ENCODE measurements around the gene STK39.

The STK39 gene

DNA sequence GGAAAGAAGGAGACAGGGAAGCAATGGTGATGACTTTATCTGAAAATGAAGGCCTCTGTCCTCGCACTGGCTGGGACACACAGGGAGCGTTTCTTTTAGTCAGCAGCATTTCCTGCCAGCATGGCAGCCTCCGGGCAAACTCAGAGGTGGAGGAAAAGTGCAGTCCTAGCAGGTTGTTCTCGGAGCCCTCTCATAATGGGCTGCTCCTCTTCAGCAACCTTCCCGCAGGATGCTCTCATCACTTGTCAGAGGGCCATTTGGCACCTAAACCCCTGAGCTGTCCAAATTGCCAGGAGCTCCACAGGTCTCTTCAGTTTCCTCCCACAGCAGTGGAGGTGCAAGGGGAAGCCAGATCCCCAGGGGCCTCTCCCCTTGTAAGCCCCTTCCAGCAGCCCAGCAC lies 6.2 kb downstream of the STK39 start:
- no peaks in the 10 kb centered on the region for H3K36me3 ChIP-seq (ENCODE audit: control insufficient read depth, insufficient read depth, low read length)
- no peak overlapping the region for H3K27ac ChIP-seq
- H3K4me1 ChIP-seq, result peaks cover 32% of the 10 kb centered on the region
- no peak overlapping the region for H3K4me2 ChIP-seq (ENCODE audit: low read length)
- no peak overlapping the region for H3K9ac ChIP-seq
- no peaks in the 10 kb centered on the region for H3K27me3 ChIP-seq (ENCODE audit: control insufficient read depth, insufficient read depth, low read length)
- H3K79me2 ChIP-seq, result peaks cover 39% of the 10 kb centered on the region
- no peaks in the 10 kb centered on the region for H3K9me3 ChIP-seq (ENCODE audit: control insufficient read depth, low read length)
- H3K4me3 ChIP-seq (ENCODE audit: low read depth, low read length), result no peak overlapping the region
- TF ChIP-seq, protein P1, sequence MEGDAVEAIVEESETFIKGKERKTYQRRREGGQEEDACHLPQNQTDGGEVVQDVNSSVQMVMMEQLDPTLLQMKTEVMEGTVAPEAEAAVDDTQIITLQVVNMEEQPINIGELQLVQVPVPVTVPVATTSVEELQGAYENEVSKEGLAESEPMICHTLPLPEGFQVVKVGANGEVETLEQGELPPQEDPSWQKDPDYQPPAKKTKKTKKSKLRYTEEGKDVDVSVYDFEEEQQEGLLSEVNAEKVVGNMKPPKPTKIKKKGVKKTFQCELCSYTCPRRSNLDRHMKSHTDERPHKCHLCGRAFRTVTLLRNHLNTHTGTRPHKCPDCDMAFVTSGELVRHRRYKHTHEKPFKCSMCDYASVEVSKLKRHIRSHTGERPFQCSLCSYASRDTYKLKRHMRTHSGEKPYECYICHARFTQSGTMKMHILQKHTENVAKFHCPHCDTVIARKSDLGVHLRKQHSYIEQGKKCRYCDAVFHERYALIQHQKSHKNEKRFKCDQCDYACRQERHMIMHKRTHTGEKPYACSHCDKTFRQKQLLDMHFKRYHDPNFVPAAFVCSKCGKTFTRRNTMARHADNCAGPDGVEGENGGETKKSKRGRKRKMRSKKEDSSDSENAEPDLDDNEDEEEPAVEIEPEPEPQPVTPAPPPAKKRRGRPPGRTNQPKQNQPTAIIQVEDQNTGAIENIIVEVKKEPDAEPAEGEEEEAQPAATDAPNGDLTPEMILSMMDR (IDR thresholded peaks at IDR 0.05), result no peak
- peak overlapping the region; percentile 29 for H2AFZ ChIP-seq

DNA sequence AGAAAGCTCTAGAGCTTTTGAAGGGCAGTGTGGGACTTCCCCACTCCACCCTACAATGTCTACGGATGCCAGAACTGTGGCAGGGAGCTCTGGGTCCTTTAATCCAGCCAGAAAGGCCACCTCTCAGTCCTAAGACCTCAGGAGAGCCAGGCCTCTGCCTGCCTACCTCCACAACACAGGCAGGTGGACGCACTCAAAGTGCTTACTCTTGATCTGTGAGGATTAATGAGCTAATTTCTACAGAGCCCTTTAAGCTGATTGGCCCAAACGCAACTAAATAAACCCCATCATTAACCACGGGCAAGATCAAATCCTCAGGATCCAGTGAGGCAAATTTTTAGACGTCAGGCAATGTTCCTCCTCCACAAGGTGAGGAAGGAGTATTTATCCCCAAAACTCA lies 8.1 kb downstream of the STK39 start:
- Histone ChIP-seq H3K4me3 (ENCODE audit: low read depth, low read length) (no peak overlapping the region), H3K36me3 (ENCODE audit: control insufficient read depth, insufficient read depth, low read length) (no peaks in the 10 kb centered on the region), H3K4me2 (ENCODE audit: low read length) (no peak overlapping the region), H2AFZ (no peak overlapping the region), H3K9ac (no peak overlapping the region), H3K27ac (no peak overlapping the region), H3K4me1 (peaks cover 20% of the 10 kb centered on the region), H3K27me3 (ENCODE audit: control insufficient read depth, insufficient read depth, low read length) (no peaks in the 10 kb centered on the region), H3K79me2 (peaks cover 34% of the 10 kb centered on the region), H3K9me3 (ENCODE audit: control insufficient read depth, low read length) (no peaks in the 10 kb centered on the region)
- TF ChIP-seq, protein P1 (IDR thresholded peaks at IDR 0.05), result no peak

DNA sequence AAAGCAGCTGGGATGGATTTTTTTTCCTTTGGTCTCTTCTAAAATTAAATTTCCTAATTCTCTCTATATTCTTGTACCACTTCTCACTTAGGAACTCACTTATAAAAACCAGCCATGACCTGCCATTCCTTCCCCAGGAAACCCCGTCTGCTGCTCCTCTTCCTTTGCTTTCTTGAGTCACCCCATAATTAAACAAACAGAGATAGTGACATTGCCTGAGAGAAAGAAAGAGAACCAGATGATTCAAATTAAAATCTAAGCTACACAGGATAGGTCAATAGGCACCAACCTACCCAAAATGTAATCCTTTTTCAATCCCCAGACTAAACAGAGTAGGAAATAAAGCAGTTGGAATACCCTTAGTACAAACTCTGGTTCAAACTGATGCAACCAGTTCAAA lies 9.7 kb downstream of the STK39 start:
- peaks cover 11% of the 10 kb centered on the region for H3K4me1 ChIP-seq
- no peak overlapping the region for H2AFZ ChIP-seq
- H3K27me3 ChIP-seq (ENCODE audit: control insufficient read depth, insufficient read depth, low read length), result no peaks in the 10 kb centered on the region
- no peaks in the 10 kb centered on the region for H3K9me3 ChIP-seq (ENCODE audit: control insufficient read depth, low read length)
- no peak overlapping the region for H3K4me2 ChIP-seq (ENCODE audit: low read length)
- no peaks in the 10 kb centered on the region for H3K36me3 ChIP-seq (ENCODE audit: control insufficient read depth, insufficient read depth, low read length)
- H3K79me2 ChIP-seq, result peaks cover 33% of the 10 kb centered on the region
- no peak overlapping the region for H3K9ac ChIP-seq
- H3K27ac ChIP-seq, result no peak overlapping the region
- TF ChIP-seq, protein P1 (IDR thresholded peaks at IDR 0.05), result no peak
- no peak overlapping the region for H3K4me3 ChIP-seq (ENCODE audit: low read depth, low read length)

DNA sequence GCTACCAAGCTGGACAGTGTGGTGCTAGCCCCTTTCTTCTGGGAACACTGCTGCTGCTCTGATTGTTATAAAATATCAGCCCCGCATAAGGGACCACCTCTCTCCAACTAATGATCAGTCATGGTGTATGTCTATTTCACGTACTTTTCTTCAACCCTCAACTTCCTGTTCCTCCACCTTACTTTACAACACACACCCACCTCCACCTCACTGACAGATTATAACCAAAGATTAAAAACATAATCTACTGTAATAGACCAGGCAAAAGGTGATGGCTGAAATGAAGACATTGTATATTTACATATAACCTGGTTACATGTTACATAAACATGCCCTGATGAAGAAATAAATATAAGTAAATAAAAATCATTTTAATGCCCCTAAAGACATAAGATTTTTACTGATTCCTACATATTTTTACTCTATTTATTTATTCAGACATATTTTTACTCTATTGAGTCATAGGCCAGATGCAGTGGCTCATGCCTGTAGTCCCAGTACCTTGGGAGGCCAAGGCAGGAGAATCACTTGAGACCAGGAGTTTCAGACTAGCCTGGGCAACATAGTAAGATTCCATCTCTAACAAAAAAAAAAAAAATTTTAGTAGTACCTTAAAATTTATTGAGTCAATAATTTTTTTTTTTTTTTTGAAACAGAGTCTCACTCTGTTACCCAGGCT lies 12.8 kb downstream of the STK39 start:
- H3K4me1 ChIP-seq, result no peaks in the 10 kb centered on the region
- no peaks in the 10 kb centered on the region for H3K36me3 ChIP-seq (ENCODE audit: control insufficient read depth, insufficient read depth, low read length)
- peaks cover 19% of the 10 kb centered on the region for H3K79me2 ChIP-seq
- no peak overlapping the region for H3K27ac ChIP-seq
- no peaks in the 10 kb centered on the region for H3K27me3 ChIP-seq (ENCODE audit: control insufficient read depth, insufficient read depth, low read length)
- H3K9me3 ChIP-seq (ENCODE audit: control insufficient read depth, low read length), result no peaks in the 10 kb centered on the region
- H3K4me2 ChIP-seq (ENCODE audit: low read length), result no peak overlapping the region
- H3K9ac ChIP-seq, result no peak overlapping the region
- TF ChIP-seq, protein P1 (IDR thresholded peaks at IDR 0.05), result no peak
- no peak overlapping the region for H3K4me3 ChIP-seq (ENCODE audit: low read depth, low read length)
- no peak overlapping the region for H2AFZ ChIP-seq

Data from parathyroid adenoma (tissue), 2 donors.